NCI-H2196 (cell line): ENCODE results near the gene PKNOX1.
"Not testable (repeated sequence)": the region's sequence is repeated elsewhere in the genome, so short reads cannot be mapped to it uniquely, and the experiment has no call there.

Source experiments
- DNase-seq: peaks from one replicate; lab custom pipeline; 2025; ENCODE audit not compliant: unreplicated experiment; lab: John Stamatoyannopoulos, UW

Gene PKNOX1

DNA sequence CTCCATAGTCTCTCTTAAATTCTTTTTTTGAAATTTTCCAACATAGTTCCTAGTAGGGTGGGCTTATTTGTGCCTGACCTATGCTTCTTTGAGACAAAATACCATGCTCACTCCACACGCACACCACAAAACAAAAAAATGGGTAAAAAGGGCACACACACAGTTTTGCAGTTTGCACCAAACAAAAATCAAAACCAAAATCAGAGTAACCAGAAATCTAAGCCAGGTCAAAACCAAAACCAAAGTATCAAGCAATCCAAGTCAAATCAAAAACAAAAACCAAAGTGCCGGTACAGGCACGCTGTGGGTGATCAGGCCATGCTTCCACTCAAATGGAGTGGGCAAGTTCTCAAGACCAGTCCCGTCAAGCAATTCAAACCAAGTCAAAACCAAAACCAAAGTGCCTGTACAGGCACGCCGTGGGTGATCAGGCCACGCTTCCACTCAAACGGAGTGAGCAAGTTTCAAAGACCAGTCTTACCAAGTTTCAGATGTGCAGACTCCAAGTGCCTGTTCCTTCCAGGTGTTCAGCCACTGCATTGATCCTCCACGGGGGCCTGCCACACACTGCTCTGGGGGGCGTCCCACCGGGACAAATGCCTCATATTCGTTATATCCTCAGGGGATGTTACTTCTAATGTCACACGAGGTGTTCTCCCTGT lies 25.1 kb upstream of the PKNOX1 start:
- DNase-seq: not testable (repeated sequence)

- DNase-seq: not testable (repeated sequence)
These were observed 23.2 kb upstream of the PKNOX1 start for GRCh38 chr21:42951193-42951592.

DNA sequence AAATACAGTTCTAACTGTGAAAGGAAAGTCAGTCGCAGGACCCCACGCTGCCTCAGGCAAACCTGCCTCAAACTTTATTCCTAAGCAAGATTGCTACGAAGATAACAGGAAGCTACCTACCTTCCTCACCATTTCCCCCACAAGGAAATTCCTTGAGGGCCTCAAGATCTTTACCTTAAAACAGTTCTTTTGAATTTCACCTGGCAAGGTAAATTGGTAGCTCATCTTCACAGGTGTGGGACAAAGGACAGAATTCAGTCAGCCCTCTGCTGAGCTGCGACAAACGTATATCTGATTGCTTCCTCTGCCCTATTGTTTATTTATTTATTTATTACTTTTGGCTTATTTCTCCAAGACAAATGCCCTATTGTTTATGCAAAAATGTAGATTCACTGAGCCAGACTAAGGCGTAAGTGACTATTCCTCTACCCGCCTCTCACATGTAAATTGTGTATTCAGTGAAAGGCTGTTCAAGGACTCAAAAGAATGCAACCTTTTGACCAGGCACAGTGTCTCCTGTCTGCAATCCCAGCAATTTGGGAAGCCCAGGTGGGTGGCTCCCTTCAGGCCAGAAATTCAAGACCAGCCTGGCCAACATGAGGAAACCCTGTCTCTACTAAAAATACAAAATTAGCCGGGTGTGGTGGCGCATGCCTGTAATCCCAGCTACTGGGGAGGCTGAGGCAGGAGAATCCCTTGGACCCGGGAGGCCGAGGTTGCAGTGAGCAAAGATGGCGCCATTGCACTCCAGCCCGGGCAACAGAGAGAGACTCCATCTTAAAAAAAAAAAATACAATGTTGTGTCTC lies 17.3 kb upstream of the PKNOX1 start:
- no peak for DNase-seq

DNA sequence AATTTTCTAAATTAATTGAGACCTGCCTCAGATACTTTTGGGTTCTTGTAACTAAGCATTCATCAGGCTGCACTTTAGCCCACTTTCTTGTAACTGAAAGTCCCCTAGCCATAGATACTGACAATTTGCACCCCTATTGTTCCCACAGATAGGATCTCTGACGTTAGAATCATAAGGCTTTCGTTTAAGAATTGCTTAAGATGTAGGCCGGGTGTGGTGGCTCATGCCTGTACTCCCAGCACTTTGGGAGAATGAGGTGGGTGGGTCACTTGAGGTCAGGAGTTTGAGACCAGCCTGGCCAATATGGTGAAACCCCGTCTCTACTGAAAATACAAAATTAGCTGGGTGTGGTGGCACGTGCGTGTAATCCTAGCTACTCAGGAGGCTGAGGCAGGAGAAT lies 16.2 kb upstream of the PKNOX1 start:
- not testable (repeated sequence) for DNase-seq

DNA sequence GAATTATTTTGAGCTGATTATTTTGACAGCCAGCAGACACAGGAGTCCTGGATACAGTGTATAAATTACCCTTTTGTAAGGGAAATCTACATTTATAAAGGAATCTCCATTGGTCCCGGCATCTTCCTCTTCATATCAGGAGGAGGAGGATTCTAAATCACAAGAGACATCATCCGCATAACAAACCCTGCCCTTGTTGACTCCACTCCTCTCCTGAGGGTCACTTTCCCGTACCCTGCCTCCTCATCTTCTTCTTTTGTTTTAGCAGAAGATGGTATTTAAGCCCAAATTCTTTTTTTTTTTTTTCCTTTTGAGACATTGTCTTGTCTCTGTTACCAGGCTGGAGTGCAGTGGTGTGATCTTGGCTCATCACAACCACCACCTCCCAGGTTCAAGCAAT lies 14.6 kb upstream of the PKNOX1 start:
- no peak for DNase-seq

GRCh38 chr21:42962380-42963007 lies 11.9 kb upstream of the PKNOX1 start:
- no peak for DNase-seq

- DNase-seq: no peak
These were observed 10.3 kb upstream of the PKNOX1 start for GRCh38 chr21:42964086-42964485.

DNA sequence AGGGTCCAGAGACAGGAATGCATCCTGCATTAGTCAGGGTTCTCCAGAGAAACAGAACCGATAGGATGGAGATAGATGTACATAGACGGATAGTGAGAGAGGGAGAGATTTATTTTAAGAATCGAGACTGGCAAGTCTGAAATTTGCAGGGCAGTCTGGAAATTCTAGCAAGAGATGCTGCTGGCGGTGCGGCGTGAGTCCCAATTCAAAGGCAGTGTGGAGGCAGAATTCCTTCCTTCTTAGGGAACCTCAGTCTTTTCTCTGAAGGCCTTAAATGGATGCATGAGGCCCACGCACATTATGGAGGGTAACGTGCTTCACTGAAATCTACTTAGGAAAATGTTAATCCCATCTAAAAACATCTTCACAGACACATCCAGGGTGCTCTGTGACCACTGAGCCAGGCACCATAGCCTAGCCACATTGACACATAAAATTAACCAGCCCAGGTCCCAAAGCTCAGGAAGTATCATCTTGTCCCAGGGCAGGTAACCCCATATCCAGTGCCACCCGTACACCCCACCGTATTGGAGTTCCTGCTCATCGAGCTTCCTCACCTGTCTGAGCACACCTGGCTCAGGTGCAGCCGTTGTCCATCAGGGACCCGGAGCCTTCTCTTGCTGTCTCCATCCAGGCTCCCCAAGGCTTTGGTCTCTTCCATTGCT lies 9.7 kb upstream of the PKNOX1 start:
- no peak for DNase-seq

DNA sequence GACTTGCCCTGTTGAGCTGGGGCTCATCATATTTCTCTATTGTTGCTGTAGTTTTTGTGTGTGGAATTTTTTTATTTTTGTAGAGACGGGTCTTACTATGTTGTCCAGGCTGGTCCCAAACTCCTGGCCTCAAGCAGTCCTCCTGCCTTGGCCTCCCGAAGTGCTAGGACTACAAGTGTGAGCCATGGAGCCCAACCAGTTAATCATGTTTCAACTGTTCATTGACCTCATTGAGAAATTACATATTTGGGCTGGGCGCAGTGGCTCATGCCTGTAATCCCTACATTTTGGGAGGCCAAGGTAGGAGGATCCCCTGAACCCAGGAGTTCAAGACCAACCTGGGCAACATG lies 9.2 kb upstream of the PKNOX1 start:
- DNase-seq: no peak

- not testable (repeated sequence) for DNase-seq
These were observed 6.7 kb upstream of the PKNOX1 start for GRCh38 chr21:42967616-42968015.

DNA sequence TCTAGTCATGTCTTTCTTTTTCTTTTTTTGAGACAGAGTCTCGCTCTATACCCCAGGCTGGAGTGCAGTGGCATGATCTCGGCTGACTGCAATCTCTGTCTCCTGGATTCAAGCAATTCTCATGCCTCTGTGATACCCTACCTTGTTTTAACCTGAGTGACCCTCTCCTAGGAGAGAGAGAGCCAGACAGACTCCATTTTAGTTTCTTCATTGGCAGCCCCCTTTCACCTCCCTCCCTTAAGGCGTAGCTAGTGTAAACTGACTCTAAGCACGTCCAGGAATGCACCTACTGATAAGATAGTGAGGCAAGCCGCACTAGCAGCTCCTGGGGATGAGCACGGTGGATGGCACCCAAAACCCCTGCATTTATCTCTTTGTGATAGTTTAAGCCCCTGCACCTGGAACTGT lies 5.2 kb upstream of the PKNOX1 start:
- DNase-seq: no peak

DNA sequence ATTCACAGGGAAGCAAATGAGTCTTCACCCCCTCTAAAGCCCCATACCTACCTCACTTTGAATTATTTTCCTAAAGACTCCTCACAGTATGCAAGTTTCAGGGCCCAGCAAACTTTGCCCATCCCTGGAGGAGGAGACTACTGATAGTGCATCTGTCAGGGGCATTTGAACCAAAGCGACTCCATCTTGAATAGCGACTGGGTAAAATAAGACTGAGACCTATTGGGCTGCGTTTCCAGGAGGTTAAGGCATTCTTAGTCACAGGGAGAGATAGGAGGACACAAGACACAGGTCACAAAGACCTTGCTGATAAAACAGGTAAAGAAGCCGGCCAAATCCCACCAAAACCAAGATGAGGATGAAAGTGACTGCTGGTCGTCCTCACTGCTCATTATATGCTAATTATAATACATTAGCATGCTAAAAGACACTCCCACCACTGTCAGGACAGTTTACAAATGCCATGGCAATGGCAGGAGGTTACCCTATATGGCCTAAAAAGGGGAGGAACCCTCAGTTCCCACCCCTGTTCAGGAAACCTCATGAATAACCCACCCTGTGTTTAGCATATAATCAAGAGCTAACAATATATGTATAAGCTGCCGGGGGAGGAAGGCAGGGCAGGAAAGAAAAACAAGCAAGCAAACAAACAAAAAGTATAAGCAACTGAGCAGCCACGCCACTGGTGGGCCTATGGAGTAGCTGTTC lies 3.3 kb upstream of the PKNOX1 start:
- DNase-seq: no peak

- DNase-seq: no peak
These were observed 2.5 kb upstream of the PKNOX1 start for GRCh38 chr21:42971897-42972275.

DNA sequence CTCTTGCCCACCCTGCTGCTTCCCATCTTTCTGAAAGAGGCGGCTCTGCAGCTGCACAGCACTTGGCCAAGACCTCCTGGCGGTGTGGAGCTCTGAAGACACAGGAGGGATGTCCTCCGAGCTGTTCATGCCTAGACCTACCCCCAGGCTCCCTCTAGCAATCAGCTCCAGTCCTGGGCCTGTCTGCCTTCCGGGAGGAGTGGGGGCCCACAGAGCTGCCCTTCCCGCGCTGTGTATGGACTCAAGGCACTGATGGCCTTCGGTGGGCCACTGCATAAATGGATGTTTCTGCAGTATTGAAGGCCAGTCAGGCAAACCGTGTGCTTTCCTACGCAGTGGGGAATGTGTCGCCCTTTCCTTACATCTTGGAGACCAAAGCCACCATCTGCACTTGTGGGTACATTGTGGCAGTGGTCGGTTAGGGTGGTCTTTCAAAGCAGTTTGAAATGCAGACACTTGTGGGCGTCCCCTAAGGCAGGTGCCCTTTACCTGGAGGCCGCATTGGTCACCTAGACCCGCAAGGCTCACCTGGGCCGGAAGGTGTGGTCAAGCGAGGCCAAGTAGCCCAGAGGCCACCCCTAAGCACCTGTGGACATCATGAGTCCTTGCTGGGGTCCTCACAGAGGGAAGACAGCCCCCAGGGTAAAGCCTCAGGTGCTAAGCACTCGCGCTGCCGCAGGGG lies 912 bp upstream of the PKNOX1 start:
- no peak for DNase-seq

GRCh38 chr21:42974832-42975820 lies 764 bp downstream of the PKNOX1 start:
- DNase-seq: peak; percentile 77

- no peak for DNase-seq
These were observed 1.7 kb downstream of the PKNOX1 start for GRCh38 chr21:42975886-42976608.

DNA sequence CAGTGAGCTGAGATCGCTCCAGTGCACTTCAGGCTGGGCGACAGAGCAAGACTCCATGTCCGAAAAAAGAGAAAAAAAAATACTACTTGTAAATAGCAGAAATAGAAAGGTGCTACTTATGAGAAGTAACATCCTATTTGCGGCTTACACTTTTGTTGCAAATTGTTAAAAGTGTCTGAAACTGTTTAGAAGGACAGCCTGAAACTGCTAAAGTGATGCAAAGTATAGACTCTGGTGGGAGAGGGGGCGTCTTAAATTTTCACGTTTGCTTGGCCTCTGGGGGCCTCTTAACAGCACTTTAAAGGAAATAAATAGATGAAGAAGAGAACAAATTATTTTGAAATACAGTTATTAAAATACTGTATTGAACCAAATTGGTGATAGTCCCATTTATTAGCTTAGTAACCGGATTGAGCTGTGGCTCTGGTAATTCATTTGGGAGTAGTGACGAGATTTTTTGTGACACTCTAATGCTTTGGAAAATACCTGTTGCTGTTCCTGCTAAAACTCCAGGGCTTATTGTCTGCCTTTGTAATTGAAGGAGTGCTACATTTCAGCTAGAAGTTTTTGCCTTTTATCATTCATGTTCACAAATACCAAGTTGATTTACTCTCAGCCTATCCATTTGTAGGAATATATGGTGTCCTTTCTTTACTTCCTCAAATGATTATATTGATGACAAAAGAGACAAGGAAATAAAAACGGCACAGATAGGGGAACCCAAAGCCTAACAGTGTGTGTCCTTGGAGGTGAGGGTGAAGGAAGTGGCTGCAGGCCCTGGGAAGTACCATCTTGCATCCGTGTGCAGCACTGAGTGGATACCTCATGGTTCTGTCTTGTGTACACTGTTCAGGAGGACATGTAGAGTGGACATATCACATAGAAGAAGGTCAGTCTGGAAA lies 6.2 kb downstream of the PKNOX1 start:
- DNase-seq: no peak

GRCh38 chr21:42981214-42981523 lies 6.8 kb downstream of the PKNOX1 start:
- DNase-seq: no peak
